Right atrium auricular region (tissue), 2 donors: Measurements from ENCODE around the gene GRIP2. TPM values are rescaled to one million over a fixed set of nuclear protein-coding genes. Genes with fewer than 3 reads are reported as not detected.
"Not testable (repeated sequence)": the region's sequence is repeated elsewhere in the genome, so short reads cannot be mapped to it uniquely, and the experiment has no call there.

ENCODE experiments used
- DNase-seq: peaks from one replicate; pipeline ENCODE4 v3.0.0-alpha.2; 2019; ENCODE audit warnings: low spot score
- H3K27ac ChIP-seq, 2 donors: fragments of 200-600 bp; sonication (generic); 1 replicate in 1 of 2; 2 replicates in 1 of 2; pipeline ENCODE4 v1.5.1; 2016 to 2019
- H3K27me3 ChIP-seq, 2 donors: fragments of 200-600 bp; sonication (generic); one replicate each; pipeline versions ENCODE4 v1.5.1 to v1.6.0; 2017 to 2019
- H3K36me3 ChIP-seq: fragments of 200-600 bp; sonication (generic); one replicate; pipeline ENCODE4 v1.5.1; 2016
- H3K4me1 ChIP-seq, 2 donors: fragments of 200-600 bp; sonication (generic); one replicate each; pipeline versions ENCODE4 v1.5.1 to v1.6.0; 2017 to 2019
- H3K4me3 ChIP-seq, 2 donors: fragments of 200-600 bp; sonication (generic); 1 replicate in 1 of 2; 2 replicates in 1 of 2; pipeline ENCODE4 v1.5.1; 2017 to 2019; ENCODE audit warnings: mild to moderate bottlenecking in 1 of 2, moderate library complexity in 1 of 2
- H3K9me3 ChIP-seq, 2 donors: fragments of 200-600 bp; sonication (generic); one replicate each; pipeline ENCODE4 v1.5.1; 2019
- CTCF ChIP-seq, 2 donors: fragments of 200-600 bp; sonication (generic); IDR thresholded peaks; one replicate each; pipeline ENCODE4 v1.5.1; 2019; ENCODE audit warnings: antibody characterized with exemption in 2 of 2
- total RNA-seq, 2 donors: library from RNA; depleted of rRNA; stranded (reverse); fragments of >200 nt; gene quantifications; one replicate each; pipeline ENCODE4 v1.1.0, GENCODE V29; 2016

Gene GRIP2
- total RNA-seq, 2 donors from 2014 or later = 7.1 to 13.2 TPM

GRCh38 chr3:14516738-14517345, 23.3 kb downstream of the GRIP2 start:
- Histone ChIP-seq H3K4me1 (peaks cover 0 to 20% of the 10 kb centered on the region in 2 donors), H3K9me3 (no peaks in the 10 kb centered on the region), H3K27me3 (no peaks in the 10 kb centered on the region), H3K36me3 (peaks cover 18% of the 10 kb centered on the region), H3K4me3 (no peak overlapping the region), H3K27ac (no peak overlapping the region)
- TF ChIP-seq CTCF (IDR thresholded peaks at IDR 0.05) = no peak
- no peak for DNase-seq

GRCh38 chr3:14515526-14515925, 24.6 kb downstream of the GRIP2 start:
- H3K27me3 ChIP-seq, H3K9me3 ChIP-seq, H3K27ac ChIP-seq, H3K4me1 ChIP-seq, H3K4me3 ChIP-seq, DNase-seq: not testable (repeated sequence)
- peaks cover 18% of the 10 kb centered on the region for H3K36me3 ChIP-seq

- Histone ChIP-seq H3K9me3 (no peaks in the 10 kb centered on the region), H3K4me3 (no peak overlapping the region), H3K27ac (no peak overlapping the region), H3K4me1 (peaks cover 0 to 8% of the 10 kb centered on the region in 2 donors), H3K27me3 (no peaks in the 10 kb centered on the region), H3K36me3 (peaks cover 7% of the 10 kb centered on the region)
- no peak for DNase-seq
- no peak for TF ChIP-seq CTCF (IDR thresholded peaks at IDR 0.05)
These were observed 25.8 kb downstream of the GRIP2 start for GRCh38 chr3:14514323-14514720.

GRCh38 chr3:14513566-14514322, 26.4 kb downstream of the GRIP2 start:
- H3K4me3 ChIP-seq = no peak overlapping the region
- peaks cover 7% of the 10 kb centered on the region for H3K36me3 ChIP-seq
- no peak for TF ChIP-seq CTCF (IDR thresholded peaks at IDR 0.05)
- DNase-seq = no peak
- H3K27me3 ChIP-seq = no peaks in the 10 kb centered on the region
- H3K4me1 ChIP-seq = peaks cover 0 to 14% of the 10 kb centered on the region in 2 donors
- no peaks in the 10 kb centered on the region for H3K9me3 ChIP-seq
- no peak overlapping the region for H3K27ac ChIP-seq

- no peaks in the 10 kb centered on the region for H3K9me3 ChIP-seq
- peaks cover 0 to 11% of the 10 kb centered on the region in 2 donors for H3K4me1 ChIP-seq
- peaks cover 7% of the 10 kb centered on the region for H3K36me3 ChIP-seq
- H3K27me3 ChIP-seq = no peaks in the 10 kb centered on the region
- no peak for TF ChIP-seq CTCF (IDR thresholded peaks at IDR 0.05)
- H3K27ac ChIP-seq = peak overlapping the region in 1 of 2 donors; percentile 13
- no peak for DNase-seq
- H3K4me3 ChIP-seq = no peak overlapping the region
These were observed 27.2 kb downstream of the GRIP2 start for GRCh38 chr3:14512942-14513327.

- Histone ChIP-seq H3K27ac (peak overlapping the region; percentile 13 to 23), H3K9me3 (no peaks in the 10 kb centered on the region)
These were observed 27.7 kb downstream of the GRIP2 start for GRCh38 chr3:14512281-14512941.

More at GRCh38 chr3:14512281-14512941, 27.7 kb downstream of the GRIP2 start:
- no peak overlapping the region for H3K4me3 ChIP-seq
- peaks cover 7% of the 10 kb centered on the region for H3K36me3 ChIP-seq
- no peak for TF ChIP-seq CTCF (IDR thresholded peaks at IDR 0.05)
- H3K27me3 ChIP-seq = no peaks in the 10 kb centered on the region
- peaks cover 0 to 11% of the 10 kb centered on the region in 2 donors for H3K4me1 ChIP-seq
- no peak for DNase-seq
